Measurements from ENCODE around the gene LIPT2.

DNA sequence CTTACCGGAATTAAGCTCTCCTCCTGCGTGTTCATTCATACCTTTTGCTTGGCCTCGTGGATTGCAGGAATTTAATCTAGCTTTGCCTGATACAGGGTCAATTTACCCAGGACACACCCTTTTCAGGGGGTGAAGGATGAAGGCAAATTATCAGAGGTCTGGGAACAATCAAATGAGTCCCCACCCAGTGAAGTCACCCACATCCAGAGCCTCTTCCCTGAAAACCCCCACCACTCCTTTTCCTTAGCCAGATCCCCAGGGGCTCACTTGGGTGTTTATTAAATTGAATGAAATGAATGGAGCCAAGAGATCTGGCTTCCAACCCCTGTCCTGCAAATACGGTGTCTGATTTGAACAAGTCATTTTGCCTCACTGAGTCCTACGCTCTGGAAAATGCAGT, 31.0 kb upstream of the LIPT2 start:
- TF ChIP-seq, protein P1, sequence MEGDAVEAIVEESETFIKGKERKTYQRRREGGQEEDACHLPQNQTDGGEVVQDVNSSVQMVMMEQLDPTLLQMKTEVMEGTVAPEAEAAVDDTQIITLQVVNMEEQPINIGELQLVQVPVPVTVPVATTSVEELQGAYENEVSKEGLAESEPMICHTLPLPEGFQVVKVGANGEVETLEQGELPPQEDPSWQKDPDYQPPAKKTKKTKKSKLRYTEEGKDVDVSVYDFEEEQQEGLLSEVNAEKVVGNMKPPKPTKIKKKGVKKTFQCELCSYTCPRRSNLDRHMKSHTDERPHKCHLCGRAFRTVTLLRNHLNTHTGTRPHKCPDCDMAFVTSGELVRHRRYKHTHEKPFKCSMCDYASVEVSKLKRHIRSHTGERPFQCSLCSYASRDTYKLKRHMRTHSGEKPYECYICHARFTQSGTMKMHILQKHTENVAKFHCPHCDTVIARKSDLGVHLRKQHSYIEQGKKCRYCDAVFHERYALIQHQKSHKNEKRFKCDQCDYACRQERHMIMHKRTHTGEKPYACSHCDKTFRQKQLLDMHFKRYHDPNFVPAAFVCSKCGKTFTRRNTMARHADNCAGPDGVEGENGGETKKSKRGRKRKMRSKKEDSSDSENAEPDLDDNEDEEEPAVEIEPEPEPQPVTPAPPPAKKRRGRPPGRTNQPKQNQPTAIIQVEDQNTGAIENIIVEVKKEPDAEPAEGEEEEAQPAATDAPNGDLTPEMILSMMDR (IDR thresholded peaks at IDR 0.05), result no peak
- TF ChIP-seq POLR2A (IDR thresholded peaks at IDR 0.05), result no peak
